GM18507 (cell line): ENCODE data around the gene LBR.
"Not testable (repeated sequence)": the region's sequence is repeated elsewhere in the genome, so short reads cannot be mapped to it uniquely, and the experiment has no call there.

Experiments
- DNase-seq: peaks from one replicate; pipeline ENCODE4 v3.0.0; 2011; ENCODE audit warnings: low read depth; ENCODE audit not compliant: insufficient read length; ENCODE audit errors: extremely low spot score
- FAIRE-seq: peaks from 2 replicates; lab custom pipeline; 2011; peaks lifted over from hg19 to GRCh38; lab: Jason Lieb, UNC

LBR gene

DNA sequence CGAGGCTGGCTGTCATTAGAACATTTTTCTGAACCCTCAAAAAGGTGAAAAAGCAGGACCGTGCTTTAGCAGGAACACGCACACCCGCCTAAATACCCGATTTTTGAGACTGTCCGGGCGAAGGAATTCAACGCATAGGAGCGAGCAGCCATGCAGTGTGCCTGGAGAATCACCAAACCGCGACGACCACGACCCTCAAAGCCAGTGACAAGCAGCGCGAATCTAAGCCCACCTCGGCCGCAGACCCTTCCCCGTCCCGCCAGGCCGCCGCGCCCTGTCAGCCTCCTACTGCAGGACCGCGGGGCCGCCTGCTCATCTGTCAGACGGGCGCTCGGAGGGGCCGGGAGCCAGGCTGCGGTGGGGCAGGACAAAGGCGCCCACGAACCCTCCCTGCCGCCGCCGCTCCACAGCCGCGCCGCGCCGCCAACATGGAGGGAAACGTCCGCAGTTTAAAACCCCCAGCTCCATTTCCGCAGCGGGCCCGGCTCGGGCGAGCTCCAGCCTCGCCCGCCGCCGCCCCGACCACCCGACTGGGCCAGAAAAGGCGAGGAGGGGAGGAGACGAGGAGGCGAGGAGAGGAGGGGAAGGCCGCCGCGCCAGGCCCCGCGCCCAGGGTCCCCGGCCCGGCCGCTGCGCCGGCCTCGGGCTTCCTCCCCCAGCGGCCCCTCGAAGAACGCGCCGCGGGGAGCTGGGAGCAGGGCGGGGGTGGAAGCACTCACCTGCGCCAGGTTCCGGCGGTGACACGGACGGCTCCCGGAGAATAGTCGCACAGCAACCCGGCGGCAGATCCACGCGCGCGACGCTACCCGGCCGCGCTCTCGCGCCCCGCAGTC is at the start of gene LBR:
Gene LBR (minus strand): TSS at position 804 of the 833 bp plus-strand sequence. CDS start 3,963 bp downstream, outside the sequence.
- DNase-seq = no peak
- FAIRE-seq = no peak

DNA sequence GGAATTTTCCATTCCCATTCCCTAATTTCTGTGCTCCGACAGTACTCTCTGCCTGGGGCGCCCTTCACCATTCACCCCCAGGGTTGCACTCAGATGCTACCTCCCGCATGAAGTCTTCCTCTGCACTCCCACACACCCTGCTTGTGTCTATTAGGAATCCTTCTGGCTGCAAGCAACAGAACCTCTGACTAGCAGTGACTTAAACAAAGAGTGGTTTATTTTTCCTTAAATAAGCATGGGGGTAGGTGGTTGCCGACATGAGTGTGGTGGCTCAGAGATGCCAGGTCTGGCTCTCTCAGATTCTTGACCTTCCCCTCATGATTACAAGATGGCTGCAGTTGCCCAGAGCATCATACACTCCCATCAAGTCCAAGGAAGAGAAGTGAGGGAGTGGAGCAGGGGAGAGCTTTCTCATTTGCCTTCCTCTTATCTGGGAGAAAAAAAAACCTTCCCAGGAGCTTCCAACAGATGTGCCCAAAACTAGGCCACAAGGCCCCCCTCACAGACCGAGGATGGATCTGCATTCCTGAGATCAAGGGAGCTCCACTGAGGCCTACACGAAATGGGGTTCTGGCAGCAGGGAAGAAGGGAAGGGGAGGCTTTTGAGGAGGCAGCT is 49.6 kb upstream of the LBR start:
- DNase-seq (no peak), FAIRE-seq (no peak)

DNA sequence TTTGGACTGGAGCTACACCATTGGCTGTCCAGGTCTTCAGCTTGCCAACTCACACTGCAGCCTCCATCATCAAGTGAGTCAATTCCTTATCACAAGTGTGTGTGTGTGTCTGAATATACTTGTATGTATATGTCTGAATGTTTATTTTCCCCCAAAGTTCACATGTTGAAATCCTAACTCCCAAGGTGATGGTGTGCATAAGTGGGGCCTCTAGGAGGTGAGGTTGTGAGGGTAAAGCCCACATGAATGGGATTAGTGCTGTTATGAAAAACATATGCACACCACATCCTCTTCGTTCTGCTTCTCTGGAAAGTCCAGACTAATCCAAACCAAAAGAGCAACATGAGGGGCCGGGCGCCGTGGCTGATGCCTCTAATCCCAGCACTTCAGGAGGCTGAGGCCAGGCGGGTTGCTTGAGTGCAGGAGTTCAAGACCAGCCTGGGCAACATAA is 48.7 kb upstream of the LBR start:
- no peak for FAIRE-seq
- no peak for DNase-seq

DNA sequence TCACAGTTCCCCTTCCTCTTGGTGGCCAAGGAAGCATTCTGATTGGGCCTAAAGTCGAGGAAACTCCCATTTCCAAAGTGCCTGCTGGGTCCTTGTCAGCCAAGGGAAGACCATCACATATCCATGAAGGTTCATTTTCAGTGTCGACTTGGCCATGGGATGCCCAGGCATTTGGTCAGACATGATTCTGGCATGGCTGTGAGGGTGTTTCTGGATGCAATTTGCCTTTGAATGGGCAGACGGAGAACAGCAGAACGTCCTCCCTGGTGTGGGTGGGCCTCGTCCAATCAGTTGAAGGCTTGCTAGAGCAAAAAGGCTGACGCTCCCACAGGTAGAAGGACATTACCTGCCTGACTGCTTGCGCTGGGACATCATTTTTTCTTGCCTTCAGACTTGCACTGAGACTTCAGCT is 48.3 kb upstream of the LBR start:
- DNase-seq (no peak), FAIRE-seq (no peak)

DNA sequence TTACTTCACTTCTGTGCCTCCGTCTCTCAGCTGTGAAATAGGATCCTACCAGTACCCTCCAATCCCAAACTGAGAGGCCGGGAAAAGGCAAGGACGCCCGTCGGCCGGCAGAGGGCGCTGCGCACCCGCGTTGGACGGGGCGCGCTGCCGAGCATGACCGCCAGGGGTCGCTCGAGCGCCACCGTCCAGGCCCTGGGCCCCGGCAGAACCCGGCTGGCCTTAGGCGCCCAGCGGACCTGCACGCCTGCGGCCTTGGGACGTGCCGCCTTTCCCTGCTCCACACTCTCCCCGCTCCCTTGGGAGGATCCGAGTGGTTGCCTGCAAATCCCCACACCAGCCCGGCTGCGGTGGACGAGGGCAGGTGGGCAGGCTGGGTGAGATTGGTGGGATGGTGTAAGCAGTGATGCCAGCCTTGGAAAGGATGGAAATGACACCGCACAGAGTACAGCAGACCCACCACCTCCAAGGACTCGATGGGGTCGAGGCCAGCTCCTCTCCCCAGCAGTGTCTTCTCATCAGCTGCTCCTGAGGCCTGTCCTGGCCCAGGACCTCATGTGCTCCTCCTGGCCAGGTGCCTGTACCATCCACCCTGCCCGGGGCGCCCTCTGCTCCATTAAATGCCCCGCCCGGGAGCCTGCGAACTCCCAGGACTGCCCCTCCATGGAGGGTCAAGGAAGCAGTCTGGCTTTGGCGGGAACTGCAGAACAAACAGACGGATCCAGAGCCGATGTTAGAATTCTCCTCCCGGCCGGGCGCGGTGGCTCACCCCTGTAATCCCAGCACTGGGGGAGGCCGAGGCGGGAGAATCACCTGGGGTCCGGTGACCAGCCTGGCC is 47.4 kb upstream of the LBR start:
- peak; percentile 71 for DNase-seq
- FAIRE-seq = peak; percentile 60

DNA sequence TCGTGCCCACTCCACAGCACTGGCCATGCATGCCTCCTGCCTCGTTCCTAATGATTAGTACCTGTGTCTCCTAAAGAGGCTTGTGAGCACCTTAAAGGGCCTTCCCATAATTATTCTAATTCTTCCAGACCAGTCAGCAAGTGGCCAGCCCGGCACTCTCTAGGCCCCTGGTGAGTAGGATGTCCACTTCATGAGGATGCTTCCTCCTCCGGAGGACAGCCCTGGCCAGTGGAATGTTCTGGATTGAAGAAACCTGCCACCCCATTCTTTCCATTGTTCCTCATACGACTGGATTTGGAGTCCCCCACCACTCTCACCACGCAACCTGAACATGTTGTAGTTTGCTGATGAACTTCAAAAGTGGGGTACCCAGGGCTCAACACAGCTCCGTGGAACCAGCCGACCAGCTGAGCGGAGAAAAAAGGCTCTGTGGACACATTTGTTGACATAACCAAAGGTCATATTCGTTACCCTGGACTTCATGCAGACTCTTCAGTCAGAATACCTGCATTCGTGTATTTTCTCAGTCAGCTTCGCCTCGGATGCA is 46.7 kb upstream of the LBR start:
- DNase-seq = no peak
- no peak for FAIRE-seq

DNA sequence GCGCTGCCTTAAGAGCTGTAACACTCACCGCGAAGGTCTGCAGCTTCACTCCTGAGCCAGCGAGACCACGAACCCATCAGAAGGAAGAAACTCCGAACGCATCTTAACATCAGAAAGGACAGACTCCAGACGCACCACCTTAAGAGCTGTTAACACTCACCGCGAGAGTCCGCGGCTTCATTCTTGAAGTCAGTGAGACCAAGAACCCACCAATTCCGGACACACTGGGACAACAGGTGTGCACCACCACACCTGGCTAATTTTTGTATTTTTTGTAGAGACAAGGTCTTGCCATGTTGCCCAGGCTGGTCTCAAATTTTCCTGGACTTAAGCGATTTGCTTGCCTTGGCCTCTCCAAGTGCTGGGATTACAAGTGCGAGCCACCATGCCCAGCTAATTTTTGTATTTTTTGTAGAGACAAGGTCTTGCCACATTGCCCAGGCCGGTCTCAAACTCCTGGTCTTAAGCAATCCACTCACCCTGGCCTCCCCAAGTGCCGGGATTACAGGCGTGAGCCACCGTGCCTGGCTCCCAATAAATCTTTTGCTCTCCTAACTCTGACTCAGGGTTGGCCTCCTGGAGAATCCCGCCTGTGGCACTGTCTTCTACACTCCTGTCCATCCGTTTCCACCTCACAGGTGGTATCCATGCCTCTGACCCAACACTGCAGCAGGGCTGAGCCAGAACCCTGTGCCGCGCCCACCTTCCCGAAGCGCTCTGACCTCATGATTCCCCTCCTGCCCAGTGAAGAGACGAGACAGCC is 46.0 kb upstream of the LBR start:
- not testable (repeated sequence) for DNase-seq, FAIRE-seq

DNA sequence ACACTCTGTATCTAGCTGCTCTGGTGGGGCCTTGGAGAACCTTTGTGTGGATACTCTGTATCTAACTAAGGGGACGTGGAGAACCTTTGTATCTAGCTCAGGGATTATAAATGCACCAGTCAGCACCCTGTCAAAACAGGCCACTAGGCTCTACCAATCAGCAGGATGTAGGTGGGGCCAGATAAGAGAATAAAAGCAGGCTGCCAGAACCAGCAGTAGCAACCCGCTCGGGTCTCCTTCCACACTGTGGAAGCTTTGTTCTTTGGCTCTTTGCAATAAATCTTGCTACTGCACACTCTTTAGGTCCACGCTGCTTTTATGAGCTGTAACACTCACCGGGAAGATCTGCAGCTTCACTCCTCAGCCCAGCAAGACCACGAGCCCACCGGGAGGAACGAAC is 45.4 kb upstream of the LBR start:
- DNase-seq, FAIRE-seq: not testable (repeated sequence)

DNA sequence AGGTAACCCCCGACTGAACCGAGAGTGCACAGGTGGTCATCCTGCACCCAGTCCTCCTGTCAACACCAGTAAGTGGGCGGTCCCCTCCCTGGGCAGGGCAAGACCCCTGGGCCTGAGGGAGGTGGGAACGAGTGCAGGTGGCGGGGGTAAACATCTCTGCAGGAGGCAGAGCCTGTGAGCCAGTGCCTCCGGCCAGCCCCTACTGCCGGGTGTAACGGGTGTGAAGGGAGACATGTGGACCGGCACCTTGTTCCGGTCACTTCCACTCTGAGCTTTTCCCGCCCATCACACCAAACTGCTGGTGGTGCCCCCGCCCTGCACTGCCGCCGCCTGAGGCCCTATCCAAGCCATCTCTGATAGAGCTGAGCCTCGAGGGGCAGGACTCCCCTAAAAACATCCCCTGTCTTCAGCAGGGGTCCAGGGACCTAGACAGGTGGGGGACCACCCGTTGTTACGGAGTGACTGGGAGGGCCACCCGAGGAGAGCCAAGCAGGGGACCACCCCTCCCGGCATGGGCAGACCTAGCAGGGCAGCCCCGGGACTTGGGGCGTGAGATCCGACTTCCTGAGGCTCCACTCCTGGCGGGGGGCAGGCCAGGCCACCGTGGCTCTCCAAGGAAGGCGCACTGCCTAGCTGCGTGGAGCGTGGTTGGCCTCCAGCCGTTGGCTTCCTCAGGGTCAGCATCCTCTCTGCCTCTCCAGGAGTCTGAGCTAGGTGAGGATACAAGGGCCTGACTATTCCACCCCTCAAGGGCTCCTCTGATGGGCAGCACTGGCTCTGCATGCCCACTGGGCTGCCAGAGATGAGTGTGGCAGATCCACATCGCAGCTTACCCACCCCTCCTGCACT is 43.8 kb upstream of the LBR start:
- FAIRE-seq (no peak), DNase-seq (no peak)

DNA sequence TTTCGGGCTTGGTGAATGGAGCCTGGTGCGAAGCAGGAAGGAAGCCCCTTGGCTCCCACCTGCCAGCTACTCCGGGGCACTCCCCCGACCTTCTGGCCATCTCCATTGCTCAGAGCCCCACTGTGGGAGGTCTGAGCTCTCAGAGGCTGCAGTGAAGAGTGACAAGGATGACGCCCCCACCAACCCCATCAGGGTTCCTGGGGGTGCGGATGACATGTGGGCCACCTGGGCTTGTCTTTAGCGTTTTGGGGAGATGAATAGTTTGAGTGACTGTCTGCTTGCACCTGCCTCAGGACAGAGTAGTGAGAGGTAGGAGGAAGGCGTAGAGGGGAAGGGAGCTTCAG is 43.2 kb upstream of the LBR start:
- no peak for FAIRE-seq
- no peak for DNase-seq

DNA sequence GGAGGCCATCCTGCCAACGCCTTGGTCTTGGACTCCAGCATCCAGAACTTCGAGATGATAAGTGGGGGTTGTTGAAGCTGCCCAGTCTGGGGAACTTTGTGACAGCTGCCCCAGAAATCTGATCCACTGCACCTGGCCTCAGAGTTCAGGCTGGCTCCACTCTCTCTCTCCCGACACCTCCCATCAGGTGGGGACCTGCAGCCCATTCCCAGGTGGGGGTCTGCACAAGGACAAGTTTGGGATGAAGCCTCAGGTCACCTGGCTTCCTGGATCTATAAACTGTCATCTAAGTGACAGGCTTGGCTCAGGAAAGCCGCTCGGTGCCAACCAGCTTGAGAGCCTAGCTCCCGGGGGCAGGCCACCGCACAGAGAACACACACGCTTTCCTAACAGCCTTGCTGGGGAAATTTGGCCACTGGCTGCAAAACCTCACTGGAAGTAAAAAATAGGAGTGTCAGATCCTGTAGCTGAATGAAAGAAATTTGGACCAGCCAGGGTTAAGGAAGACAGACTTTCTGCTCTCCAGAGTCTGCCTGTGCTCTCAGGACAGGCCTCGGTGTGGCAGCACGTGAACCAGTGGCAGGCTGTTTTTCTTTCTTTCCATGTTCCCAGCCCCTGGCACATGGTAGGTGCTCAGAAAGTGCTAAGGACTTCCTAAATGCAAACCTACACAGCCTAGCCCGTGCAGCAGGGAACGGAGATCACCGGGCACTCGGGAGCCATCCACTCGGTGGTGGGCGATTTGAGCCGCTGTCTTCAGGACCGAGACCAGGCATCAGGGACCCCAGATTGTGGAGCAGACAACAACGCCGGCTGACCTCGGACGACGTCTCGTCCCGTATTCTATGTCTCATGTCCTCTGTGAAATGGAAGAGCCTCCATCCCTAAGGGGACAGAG is 42.6 kb upstream of the LBR start:
- no peak for DNase-seq
- FAIRE-seq = no peak

DNA sequence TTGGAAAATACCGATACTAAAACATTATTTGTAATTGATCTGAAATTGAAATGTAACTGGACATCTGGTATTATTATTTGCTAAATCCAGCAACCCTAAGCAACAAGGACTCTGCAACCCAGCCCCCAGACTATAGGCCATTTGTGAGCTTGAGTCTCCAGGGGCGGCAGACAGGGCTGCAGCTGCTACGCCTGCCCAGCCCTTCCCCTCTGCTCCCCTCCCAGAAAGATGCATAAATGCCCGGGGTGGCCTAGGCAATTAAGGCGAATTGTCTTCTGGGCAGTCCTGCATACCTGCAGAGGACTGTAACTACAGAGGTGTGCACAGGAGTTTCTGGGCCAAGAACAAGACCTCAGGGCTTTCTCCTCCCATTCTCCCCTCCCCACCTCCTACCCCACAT is 41.2 kb upstream of the LBR start:
- FAIRE-seq (no peak), DNase-seq (no peak)

DNA sequence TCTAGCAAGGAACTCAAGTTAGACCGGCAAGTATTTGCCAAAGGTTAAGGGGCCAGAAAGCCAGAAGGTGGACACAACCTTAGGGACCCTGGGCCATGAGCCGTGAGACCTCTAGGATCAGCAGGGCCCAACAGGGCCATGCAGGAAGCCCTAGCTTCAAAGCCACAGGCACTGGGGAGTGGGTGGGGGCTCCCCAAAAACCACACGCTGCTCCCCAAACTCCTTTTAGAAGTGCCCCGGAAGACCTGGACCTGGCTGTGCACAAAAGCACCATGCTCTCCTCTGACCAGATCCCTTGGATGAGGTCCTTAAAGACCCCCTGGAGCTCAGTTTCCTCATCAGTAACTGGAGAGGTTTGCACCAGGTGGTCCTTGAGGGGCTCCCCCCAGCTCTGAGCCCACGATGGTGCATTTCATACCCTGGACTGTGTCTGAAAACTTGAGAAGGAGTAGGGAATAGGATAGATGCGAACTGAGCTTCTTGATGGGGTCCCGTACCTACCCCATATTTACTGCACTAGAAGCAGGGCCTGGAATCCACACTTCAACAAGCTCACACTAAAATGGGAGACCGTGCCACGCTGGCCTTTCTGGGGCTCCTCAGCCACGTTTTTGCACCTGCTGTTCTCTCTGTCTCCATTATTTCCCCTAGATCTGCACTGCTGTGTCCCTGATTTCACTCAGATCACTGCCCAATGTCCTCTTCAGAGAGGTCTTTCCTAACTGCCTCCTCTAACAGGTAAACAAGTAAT is 40.6 kb upstream of the LBR start:
- FAIRE-seq (no peak), DNase-seq (no peak)

DNA sequence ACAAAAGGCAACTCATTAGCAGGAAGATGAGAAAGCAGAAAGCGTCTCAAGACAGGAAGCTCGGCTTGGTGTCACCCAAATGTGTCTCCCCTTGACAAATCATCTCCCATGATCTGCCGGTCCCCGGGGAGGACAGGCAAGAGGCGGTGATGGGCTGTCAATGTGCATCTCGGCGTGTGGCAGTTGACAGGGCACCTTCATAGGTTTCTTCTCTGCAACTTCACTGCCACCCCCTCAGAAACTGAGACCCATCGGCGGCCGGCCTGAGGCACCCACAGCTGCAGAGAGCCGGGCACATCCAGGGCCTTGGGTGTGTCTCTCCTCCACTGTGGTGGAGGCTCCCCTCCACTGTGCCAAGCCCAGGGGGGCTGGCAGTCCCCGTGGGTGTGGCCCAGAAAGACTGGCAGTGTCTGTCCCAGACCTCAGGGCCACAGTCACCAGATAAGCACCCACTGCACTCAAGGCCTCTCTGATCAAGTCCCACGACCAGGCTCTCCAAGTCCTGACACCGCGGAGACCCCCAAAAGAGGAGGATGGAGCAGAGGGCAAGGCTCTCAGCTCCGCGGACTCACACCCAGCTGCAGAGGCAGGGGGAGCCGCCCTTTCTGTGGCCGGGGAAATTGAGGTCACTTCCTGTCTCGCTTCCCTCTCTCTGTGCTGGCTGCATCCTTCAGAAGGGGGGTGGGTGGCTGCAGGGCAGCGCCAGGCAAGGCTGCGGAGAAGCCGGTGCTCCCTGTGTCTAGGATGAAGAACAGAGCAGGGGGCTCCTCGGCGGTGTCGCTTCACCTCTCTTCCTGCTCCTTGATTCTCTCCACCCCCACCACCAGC is 39.6 kb upstream of the LBR start:
- FAIRE-seq = peak; percentile 93

DNA sequence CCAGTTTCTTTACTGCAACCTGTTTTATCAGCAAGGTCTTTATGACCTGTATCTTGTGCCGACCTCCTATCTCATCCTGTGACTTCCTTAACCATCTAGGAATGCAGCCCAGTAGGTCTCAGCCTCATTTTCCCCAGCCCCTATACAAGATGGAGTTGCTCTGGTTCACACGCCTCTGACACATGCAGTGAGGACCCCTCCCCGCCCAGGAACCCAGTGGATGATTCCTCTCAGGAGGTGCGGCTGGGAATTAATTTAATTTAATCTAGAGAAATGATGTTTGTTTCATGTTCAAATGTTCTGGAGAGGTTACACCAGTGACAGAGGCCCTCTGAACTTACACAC is 39.0 kb upstream of the LBR start:
- DNase-seq (no peak), FAIRE-seq (no peak)

More for the DNA sequence above, 39.6 kb upstream of the LBR start:
- peak; percentile 73 for DNase-seq
